HG03045 (cell line): ENCODE measurements around the gene BRS3.
A peak's percentile ranks its signal among the peaks of the same experiment; 100 is the strongest.

ENCODE experiments used
- ATAC-seq: cut with Tn5 transposase; IDR thresholded peaks from one replicate; pipeline ENCODE4 v1.9.1; 2021; ENCODE audit warnings: mild to moderate bottlenecking, moderate library complexity; ENCODE audit not compliant: unreplicated experiment

The BRS3 gene

DNA sequence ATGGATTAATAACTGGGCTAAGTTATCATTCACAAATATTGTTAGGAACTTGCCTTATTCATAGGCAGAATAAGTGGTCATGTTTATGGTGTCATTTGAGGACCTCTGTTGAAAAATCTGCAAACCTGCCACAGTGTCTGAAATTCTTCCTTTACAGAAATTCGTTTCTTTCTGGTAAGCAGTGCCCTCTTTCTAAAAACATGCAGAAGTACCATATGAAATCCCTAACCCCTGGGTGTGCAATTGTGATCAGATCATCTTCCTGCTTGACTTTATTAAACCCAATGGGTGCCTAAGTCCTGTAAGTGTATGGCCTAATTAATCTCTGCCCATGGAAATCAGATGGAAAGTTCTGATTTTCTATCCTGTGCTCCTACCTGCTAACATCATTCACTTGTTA lies 5.3 kb downstream of the BRS3 start:
- no peak for ATAC-seq

- no peak for ATAC-seq
These were observed 7.3 kb downstream of the BRS3 start for GRCh38 chrX:136495043-136495442.

DNA sequence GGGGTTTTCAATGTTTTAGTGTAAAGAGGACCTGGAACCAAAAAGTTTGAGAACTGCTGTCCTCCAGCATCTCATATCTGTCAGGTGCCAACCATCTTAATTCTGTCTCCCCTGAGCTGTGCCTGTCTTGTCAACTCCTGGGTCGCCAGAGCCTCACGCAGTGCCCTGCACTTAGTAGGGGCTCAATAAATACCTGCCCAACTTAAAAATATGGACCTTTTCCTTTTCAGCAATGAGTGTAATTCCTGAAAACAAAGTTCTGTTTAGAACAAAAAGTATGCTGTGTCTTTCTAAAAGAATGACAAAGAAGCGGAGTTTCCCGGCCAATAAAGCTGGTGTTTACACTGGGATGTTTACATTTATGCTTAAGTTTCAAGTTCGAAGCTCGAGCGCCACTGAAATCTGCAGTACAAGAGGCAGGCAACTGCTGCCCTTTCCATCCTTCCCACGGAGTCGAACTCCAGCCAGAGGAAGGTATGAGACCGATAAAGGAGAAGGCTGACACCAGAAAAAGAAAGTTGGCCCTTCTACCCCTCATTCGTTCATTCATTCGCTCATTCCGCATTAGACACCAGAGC lies 8.5 kb downstream of the BRS3 start:
- ATAC-seq = no peak

DNA sequence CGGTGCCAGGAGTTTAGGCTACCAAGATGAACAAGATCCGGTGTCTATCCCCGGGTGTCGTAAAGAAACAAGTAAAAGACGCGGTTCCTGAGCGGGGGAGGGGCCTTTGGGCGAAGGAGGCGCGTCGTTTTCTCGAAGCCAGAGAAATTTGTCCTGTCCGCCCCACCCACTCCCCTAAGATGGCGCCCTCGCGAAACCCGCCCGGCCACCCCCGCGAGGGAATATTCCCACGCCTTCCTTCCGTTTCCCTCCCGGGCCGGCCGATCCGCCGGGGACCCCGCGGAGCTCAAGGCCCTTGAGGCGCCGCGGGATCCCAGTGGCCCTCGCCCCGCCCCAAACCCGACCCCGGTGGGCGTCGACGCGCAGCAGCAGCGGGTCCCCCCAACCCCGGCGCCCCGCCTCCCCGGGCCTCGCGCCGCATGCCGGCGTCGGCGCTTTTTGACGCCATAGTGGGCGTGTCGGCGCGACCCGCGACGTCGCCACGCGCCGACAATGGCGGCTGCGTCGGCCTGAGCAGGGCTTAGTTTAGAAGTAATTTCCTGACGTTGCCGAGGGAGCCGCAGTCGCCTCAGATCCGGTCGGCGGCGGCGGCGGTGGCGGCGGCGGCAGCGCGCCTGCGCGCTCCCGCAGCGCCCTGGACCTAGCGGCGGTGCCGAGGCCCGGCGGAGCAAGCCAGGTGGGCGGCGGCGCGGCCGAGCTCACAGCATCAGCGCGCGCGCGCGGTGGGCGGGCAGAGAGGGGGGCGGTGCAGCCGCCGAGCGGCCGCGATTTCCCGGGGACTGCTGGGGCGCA lies 9.2 kb downstream of the BRS3 start:
- peak; percentile 82 for ATAC-seq

- no peak for ATAC-seq
These were observed 9.9 kb downstream of the BRS3 start, which contains the start of gene HTATSF1 for GRCh38 chrX:136497556-136498052. TSS of gene HTATSF1 (plus strand) at chrX:136497592. CDS start at chrX:136497685, 93 bp downstream.

DNA sequence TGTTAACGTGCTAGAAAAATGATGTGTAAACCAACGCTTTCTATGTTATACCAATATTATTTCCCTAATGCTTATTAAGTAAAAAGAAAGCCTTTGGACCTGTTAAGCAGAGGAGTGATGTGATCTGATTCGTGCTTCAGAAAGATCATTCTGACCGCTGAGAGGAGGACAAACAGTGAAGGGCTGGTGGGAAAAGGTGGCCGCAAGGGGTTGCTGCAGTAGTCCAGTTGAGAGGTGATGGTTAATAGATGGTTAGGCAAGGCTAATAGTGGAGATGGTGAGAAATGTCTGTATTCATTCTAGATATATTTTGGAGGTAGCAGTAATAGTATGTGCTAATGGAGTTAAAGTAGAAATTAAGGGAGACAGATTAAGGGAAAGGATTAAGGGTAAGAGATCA lies 31.3 kb downstream of the BRS3 start:
- ATAC-seq = no peak

DNA sequence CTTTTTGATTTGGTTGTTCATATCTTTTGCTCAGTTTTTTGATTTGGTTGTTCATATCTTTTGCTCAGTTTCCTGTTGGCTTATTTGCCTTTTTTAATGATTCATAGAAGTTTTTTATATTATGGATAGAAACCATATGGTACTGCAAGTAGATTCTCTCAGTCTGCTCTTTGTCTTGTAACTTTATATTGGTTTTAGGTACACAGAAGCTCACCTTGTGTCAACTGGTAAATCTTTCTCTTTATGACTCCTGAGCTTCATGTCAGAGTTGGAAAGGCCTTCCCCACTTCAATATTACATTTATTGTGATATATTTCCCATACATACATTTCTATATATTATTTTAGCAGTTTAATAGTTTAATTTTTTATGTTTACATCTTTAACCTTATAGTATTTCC lies 36.0 kb downstream of the BRS3 start:
- ATAC-seq = no peak

DNA sequence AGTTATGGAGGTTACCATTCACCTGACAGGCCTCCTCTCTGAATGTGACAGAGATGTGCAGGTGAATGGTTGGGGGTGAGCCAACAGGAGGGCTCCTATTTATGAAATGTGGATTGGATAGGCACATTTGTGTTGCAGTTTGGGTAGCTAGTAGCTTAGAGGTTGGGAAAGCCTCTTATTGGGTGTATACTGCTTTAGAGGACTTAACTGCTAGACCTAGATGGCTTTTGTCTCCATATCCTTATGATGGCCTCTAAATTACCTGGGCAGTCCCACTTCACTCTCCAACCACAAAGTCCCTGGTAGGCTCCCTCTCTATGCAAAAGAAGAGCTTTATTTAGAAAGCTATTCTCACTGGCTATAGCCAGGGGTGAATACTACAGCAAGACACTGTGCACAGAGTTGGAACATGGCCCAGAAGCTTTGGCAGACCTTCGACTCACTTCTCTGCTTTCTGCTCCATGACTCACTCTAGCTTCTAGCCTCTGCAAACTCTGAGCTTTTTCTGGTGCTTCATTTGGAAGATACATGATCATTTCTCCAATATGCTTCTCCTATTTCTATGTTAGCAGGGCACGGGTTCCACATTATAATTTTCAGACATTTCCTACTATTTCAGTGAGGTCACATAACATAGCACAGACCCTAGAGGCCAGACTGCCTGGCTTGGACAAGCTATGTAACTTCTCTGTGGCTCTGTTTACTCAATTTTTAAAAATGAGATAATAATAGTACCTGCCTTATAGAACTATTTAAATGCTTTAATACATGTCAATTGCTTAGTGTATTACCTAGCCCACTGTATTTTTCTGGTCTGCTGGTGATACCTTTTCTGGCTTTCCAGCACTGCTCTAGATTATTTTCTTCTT lies 38.2 kb downstream of the BRS3 start:
- no peak for ATAC-seq

DNA sequence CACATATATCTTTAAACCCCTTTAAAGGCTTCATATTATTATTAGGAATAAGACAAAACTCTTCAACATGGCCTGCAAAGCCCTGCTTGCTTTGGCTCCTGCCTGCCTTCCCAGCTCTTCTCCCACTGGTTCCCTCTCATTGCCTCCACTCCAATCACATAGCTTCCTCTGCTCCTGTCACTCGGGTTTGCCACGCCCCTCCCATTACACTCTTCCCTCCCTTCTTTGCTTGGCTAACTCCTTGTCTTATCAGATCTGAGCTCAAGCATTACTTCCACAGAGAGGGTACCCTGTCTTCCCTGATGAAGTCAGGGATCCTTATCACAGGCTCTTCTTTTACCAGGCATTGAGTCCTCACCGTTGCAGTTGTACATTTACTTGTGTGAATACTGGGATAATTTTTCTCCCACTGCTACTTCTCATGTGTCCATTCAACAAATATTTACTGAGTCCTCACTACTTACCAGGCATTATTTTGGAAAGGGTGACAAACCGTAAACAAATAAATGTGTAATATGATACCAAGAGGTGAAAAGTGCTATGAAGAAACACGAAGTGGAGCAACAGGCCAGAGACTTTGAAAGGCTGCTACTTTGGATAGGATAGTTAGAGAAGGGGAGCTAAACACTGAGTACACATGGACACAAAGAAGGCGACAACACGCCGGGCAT lies 41.0 kb downstream of the BRS3 start:
- no peak for ATAC-seq

DNA sequence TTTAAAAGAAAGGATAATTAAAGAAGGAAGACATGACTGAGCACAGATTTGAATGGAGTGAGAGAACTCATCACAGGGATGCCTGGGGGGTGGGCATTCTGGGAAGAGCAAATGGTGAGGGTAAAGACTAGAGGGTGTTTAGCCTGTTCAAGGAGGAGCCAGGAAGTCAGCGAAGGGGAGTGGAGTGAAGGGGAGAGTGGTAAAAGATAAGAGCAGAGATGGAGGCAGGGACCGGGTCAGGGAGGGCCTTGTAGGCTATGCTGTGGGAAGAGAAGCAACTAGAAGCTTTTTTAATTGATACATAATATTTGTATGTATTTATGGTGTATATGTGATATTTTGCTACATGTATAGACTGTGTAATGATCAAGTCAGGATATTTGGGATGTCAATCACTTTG lies 42.0 kb downstream of the BRS3 start:
- ATAC-seq = no peak

DNA sequence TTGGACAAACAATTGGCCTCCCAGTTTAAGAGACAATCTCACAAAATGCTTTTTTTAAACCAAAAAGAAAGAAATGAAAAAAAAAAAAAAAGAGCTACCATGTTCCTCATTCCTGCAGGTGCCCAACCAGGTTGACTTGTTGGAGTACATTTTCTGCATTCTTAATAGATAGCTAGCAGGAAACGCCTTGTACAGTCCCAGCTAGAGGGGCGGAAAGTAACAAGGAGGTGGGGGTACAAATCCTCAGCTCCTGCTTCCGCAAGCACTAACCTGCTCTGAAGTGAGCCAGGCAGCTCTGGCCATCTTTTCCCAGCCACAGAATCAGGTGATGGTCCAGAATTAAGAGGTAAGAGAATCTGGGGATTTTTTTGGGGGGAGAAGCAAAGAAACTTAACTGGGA lies 44.2 kb downstream of the BRS3 start, which contains the start of gene VGLL1:
Gene VGLL1, plus strand, starts transcription at position 265 of the 400 bp plus-strand sequence. CDS start 3,806 bp downstream, outside the sequence.
- no peak for ATAC-seq

DNA sequence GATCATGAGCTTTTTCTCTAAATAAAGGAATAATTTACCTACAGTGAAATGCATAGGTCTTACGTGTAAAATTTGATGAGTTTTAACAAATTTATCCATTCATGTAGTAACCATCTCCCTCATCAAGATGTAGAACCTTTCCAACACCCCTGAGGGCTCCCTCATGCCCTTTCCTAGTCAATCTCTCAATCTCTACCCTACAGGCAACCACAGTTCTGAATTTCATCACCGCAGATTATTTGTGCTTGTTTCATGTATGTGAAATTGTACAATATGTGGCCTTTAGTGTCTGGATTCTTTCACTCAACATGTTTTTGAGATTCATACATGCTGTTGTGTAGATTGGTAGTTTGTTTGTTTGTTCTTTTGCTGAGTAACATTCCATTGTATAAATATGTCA lies 46.4 kb downstream of the BRS3 start:
- no peak for ATAC-seq

DNA sequence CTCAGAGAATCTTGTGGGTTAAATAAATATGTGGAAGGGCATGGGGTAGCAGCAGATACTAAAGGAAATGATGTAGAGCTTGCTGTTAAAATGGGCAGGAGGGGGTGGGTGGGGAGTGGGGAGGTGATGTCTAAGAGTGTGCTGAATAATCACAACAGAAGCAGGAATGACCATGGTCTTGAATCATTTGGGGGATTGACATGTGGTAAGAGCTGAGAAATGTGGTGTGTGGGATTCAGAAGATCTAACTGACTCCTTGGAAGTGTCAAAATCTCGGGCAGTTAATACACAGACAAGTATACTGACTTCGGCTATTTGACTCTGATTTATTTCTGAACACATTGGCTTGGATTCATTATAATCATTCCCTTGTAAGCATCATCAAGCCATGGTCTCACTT lies 51.1 kb downstream of the BRS3 start:
- ATAC-seq = no peak

- no peak for ATAC-seq
These were observed 52.5 kb downstream of the BRS3 start for GRCh38 chrX:136540226-136540625.

- ATAC-seq = no peak
These were observed 53.5 kb downstream of the BRS3 start for GRCh38 chrX:136541294-136541693.

DNA sequence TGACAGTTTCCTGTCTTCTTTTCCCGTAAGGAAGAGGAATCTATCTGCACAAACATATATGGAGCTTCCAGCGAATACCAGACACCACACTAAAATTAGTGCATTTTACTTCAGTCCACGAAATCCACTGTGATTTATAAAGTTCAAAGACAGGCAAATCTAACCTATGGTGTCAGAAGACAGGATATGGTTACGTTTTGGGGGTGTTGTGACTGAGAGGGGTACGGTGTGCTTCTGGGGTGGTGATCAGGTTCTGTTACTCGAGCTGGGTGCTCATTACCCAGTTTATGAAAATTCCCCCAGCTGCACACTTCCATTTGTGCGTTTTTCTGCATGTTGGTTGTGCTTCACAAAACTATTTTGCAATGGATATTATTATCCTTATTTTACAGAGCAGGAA lies 54.5 kb downstream of the BRS3 start:
- no peak for ATAC-seq
